Neural cell (in vitro differentiated cells): ENCODE results near the gene HAGHL. TPM values are rescaled to one million over a fixed set of nuclear protein-coding genes. Genes with fewer than 3 reads are reported as not detected.

Source experiments
- H2AFZ ChIP-seq: fragments of 200-600, 300-800 bp; sonication (generic), shearing (Covaris generic); 2 replicates; pipeline ENCODE4 v1.6.0; 2014; ENCODE audit warnings: low read depth, mild to moderate bottlenecking, antibody characterized with exemption, low read length, moderate library complexity
- H3F3A ChIP-seq: fragments of 200-600 bp; shearing (Covaris generic); 2 replicates; pipeline ENCODE4 v1.6.1; 2016; ENCODE audit warnings: mild to moderate bottlenecking, moderate library complexity, mixed read lengths, antibody characterized with exemption, low read length; ENCODE audit not compliant: insufficient read depth, poor library complexity, severe bottlenecking
- H3K27ac ChIP-seq: fragments of 200-600, 300-800 bp; sonication (generic), shearing (Covaris generic); 2 replicates; pipeline ENCODE4 v1.5.1; 2014; ENCODE audit warnings: mild to moderate bottlenecking, low read length, moderate library complexity
- H3K27me3 ChIP-seq: fragments of 300-800, 200-600 bp; sonication (generic), shearing (Covaris generic); 2 replicates; pipeline ENCODE4 v1.6.0; 2014; ENCODE audit warnings: mild to moderate bottlenecking, low read depth, low read length, moderate library complexity; ENCODE audit not compliant: insufficient read depth
- H3K36me3 ChIP-seq: fragments of 300-800, 200-600 bp; sonication (generic), shearing (Covaris generic); 2 replicates; pipeline ENCODE4 v1.5.1; 2014; ENCODE audit warnings: mild to moderate bottlenecking, antibody characterized with exemption, low read length, moderate library complexity; ENCODE audit not compliant: insufficient read depth
- H3K4me2 ChIP-seq: fragments of 300-800, 200-600 bp; sonication (generic), shearing (Covaris generic); 2 replicates; pipeline ENCODE4 v1.6.0; 2014; ENCODE audit warnings: mild to moderate bottlenecking, low read length
- H3K4me3 ChIP-seq: fragments of 300-800, 200-600 bp; sonication (generic), shearing (Covaris generic); 2 replicates; pipeline ENCODE4 v1.5.1; 2014; ENCODE audit warnings: mild to moderate bottlenecking, low read length, moderate library complexity
- H3K79me2 ChIP-seq: fragments of 200-600 bp; shearing (Covaris generic); replicated peaks from 2 replicates; pipeline ENCODE4 v1.6.0; 2014; ENCODE audit warnings: mild to moderate bottlenecking, low read length, moderate library complexity; ENCODE audit not compliant: insufficient read depth
- H3K9ac ChIP-seq: fragments of 300-800, 200-600 bp; sonication (generic), shearing (Covaris generic); 2 replicates; pipeline ENCODE4 v1.6.1; 2016; ENCODE audit warnings: mild to moderate bottlenecking, low read length, mixed read lengths
- H3K9me2 ChIP-seq: fragments of 200-600 bp; shearing (Covaris generic); 2 replicates; pipeline ENCODE4 v1.6.1; 2016; ENCODE audit warnings: mild to moderate bottlenecking, low read length, mixed read lengths; ENCODE audit not compliant: insufficient read depth
- H3K9me3 ChIP-seq: fragments of 200-600, 300-800 bp; sonication (generic), shearing (Covaris generic); 2 replicates; pipeline ENCODE4 v1.6.1; 2016; ENCODE audit warnings: mild to moderate bottlenecking, mixed run types, low read length, moderate library complexity, mixed read lengths
- H4K20me1 ChIP-seq: fragments of 200-600 bp; shearing (Covaris generic); 2 replicates; pipeline ENCODE4 v1.6.1; 2016; ENCODE audit warnings: mild to moderate bottlenecking, mixed run types; ENCODE audit not compliant: insufficient read depth
- CTCF ChIP-seq: fragments of 450-650 bp; IDR thresholded peaks from 2 replicates; pipeline ENCODE4 v1.5.1; 2014; ENCODE audit warnings: antibody characterized with exemption, mild to moderate bottlenecking, moderate library complexity; ENCODE audit not compliant: poor library complexity, severe bottlenecking
- EP300 ChIP-seq: fragments of 450-650 bp; conservative IDR thresholded peaks from 2 replicates; pipeline ENCODE4 v1.6.1; 2014; ENCODE audit warnings: antibody characterized with exemption, mild to moderate bottlenecking, moderate library complexity; ENCODE audit not compliant: poor library complexity, severe bottlenecking
- EZH2 ChIP-seq: fragments of 200-600, 300-800 bp; shearing (Covaris generic), sonication (generic); IDR thresholded peaks from 2 replicates; pipeline ENCODE4 v1.6.1; 2014; ENCODE audit warnings: antibody characterized with exemption, low read length, borderline replicate concordance, mild to moderate bottlenecking; ENCODE audit not compliant: insufficient read depth, poor library complexity, severe bottlenecking
- MXI1 ChIP-seq: fragments of 450-650 bp; conservative IDR thresholded peaks from 2 replicates; pipeline ENCODE4 v1.6.1; 2014; ENCODE audit warnings: antibody characterized with exemption, mild to moderate bottlenecking; ENCODE audit not compliant: poor library complexity, severe bottlenecking
- POLR2AphosphoS5 ChIP-seq: IDR thresholded peaks from 2 replicates; pipeline ENCODE4 v1.6.1; 2012
- RAD21 ChIP-seq: fragments of 450-650 bp; conservative IDR thresholded peaks from 2 replicates; pipeline ENCODE4 v1.6.1; 2014; ENCODE audit warnings: antibody characterized with exemption, mild to moderate bottlenecking, moderate library complexity
- REST ChIP-seq: IDR thresholded peaks from 2 replicates; pipeline ENCODE4 v1.6.1; 2012; ENCODE audit warnings: borderline replicate concordance
- SMC3 ChIP-seq: fragments of 450-650 bp; conservative IDR thresholded peaks from 2 replicates; pipeline ENCODE4 v1.6.1; 2014; ENCODE audit warnings: antibody characterized with exemption, mild to moderate bottlenecking, moderate library complexity; ENCODE audit not compliant: poor library complexity
- TAF1 ChIP-seq: IDR thresholded peaks from 2 replicates; pipeline ENCODE4 v1.6.1; 2012; ENCODE audit warnings: low read depth
- polyA plus RNA-seq: library from polyadenylated mRNA; depleted of rRNA; stranded (reverse); fragments of >200 nt; gene quantifications from 2 replicates; pipeline ENCODE4 v1.2.3, GENCODE V29; 2014

HAGHL gene
- polyA plus RNA-seq, 1 donor from 2014 or later: 28.3 TPM

- Histone ChIP-seq H3K36me3 (no peaks in the 10 kb centered on the region), H3K27ac (peak overlapping the region; percentile 53), H3K9me2 (no peaks in the 10 kb centered on the region), H3K79me2 (peaks cover 13% of the 10 kb centered on the region), H3K9me3 (no peaks in the 10 kb centered on the region), H3F3A (no peaks in the 10 kb centered on the region), H3K9ac (peak overlapping the region; percentile 51), H3K27me3 (no peaks in the 10 kb centered on the region), H2AFZ (no peak overlapping the region), H4K20me1 (no peaks in the 10 kb centered on the region), H3K4me2 (no peak overlapping the region), H3K4me3 (peak overlapping the region; percentile 60)
- TF ChIP-seq POLR2AphosphoS5 (no peak), REST (no peak), RAD21 (no peak), EZH2 (no peak), TAF1 (no peak), CTCF (no peak), MXI1 (no peak), SMC3 (no peak), EP300 (no peak)
These were observed 10.1 kb upstream of the HAGHL start for GRCh38 chr16:716768-717325.

- no peak overlapping the region for H3K4me3 ChIP-seq
- H3K9ac ChIP-seq: peak overlapping the region; percentile 90
- H3K27ac ChIP-seq: no peak overlapping the region
- no peaks in the 10 kb centered on the region for H3K9me2 ChIP-seq
- H3K36me3 ChIP-seq: no peaks in the 10 kb centered on the region
- no peaks in the 10 kb centered on the region for H4K20me1 ChIP-seq
- H2AFZ ChIP-seq: no peak overlapping the region
- peaks cover 10% of the 10 kb centered on the region for H3K79me2 ChIP-seq
- H3K27me3 ChIP-seq: no peaks in the 10 kb centered on the region
- no peaks in the 10 kb centered on the region for H3F3A ChIP-seq
- no peak for TF ChIP-seq SMC3
- TF ChIP-seq RAD21: no peak
- no peak for TF ChIP-seq REST
- no peak for TF ChIP-seq POLR2AphosphoS5
- no peak for TF ChIP-seq EZH2
- no peak for TF ChIP-seq TAF1
- TF ChIP-seq MXI1: no peak
- no peak for TF ChIP-seq CTCF
- no peak for TF ChIP-seq EP300
- H3K4me2 ChIP-seq: no peak overlapping the region
- H3K9me3 ChIP-seq: no peaks in the 10 kb centered on the region
These were observed 9.3 kb upstream of the HAGHL start for GRCh38 chr16:717450-718245.
